H1 (cell line): Measurements from ENCODE around the gene PEX3. TPM values are rescaled to one million over a fixed set of nuclear protein-coding genes. Genes with fewer than 3 reads are reported as not detected.

Source experiments
- CTCF ChIA-PET: fragments of 300-600 bp; sonication (Branson Sonifier 250); formaldehyde crosslinking; loops from one replicate; lab custom pipeline; 2021; ENCODE audit not compliant: partially characterized antibody; lab: Charles Lee
- POLR2A ChIA-PET: fragments of 300-600 bp; sonication (Branson Sonifier 250); formaldehyde crosslinking; loops from one replicate; lab custom pipeline; 2021; ENCODE audit warnings: inconsistent platforms; ENCODE audit not compliant: partially characterized antibody; lab: Charles Lee
- DNase-seq, 2 experiments: peaks; one replicate each; pipeline versions ENCODE4 v3.0.0 to v3.0.0-alpha.2; 2010 to 2022; ENCODE audit warnings: low spot score in 2 of 2, low read depth in 1 of 2, mixed read lengths in 1 of 2
- FAIRE-seq: peaks from 2 replicates; lab custom pipeline; 2011; peaks lifted over from hg19 to GRCh38; lab: Jason Lieb, UNC
- H2AFZ ChIP-seq: 2 replicates; pipeline ENCODE4 v1.8.1; 2012; ENCODE audit warnings: low read length, inconsistent platforms
- H2AK5ac ChIP-seq: 2 replicates; pipeline ENCODE4 v1.6.1; 2013; ENCODE audit warnings: low read depth, low read length
- H2BK120ac ChIP-seq: replicated peaks from 2 replicates; pipeline ENCODE3; 2013; ENCODE audit warnings: low read depth, low read length, inconsistent platforms
- H2BK12ac ChIP-seq: 2 replicates; pipeline ENCODE4 v1.6.1; 2013; ENCODE audit warnings: low read depth, low read length
- H2BK15ac ChIP-seq: 2 replicates; pipeline ENCODE4 v1.6.1; 2013; ENCODE audit warnings: low read length
- H2BK20ac ChIP-seq: 2 replicates; pipeline ENCODE4 v1.6.1; 2013; ENCODE audit warnings: low read length
- H2BK5ac ChIP-seq: 2 replicates; pipeline ENCODE4 v1.6.1; 2013; ENCODE audit warnings: low read depth, low read length
- H3K14ac ChIP-seq: 2 replicates; pipeline ENCODE4 v1.6.1; 2013; ENCODE audit warnings: inconsistent platforms; ENCODE audit not compliant: insufficient read length
- H3K18ac ChIP-seq: 2 replicates; pipeline ENCODE4 v1.6.1; 2013; ENCODE audit warnings: low read length; ENCODE audit errors: extremely low read depth
- H3K23ac ChIP-seq: 2 replicates; pipeline ENCODE4 v1.6.1; 2013; ENCODE audit warnings: inconsistent platforms; ENCODE audit not compliant: insufficient read length
- H3K23me2 ChIP-seq: 2 replicates; pipeline ENCODE4 v1.6.1; 2013; ENCODE audit warnings: low read depth, low read length
- H3K27ac ChIP-seq: 2 replicates; pipeline ENCODE4 v1.6.1; 2011; ENCODE audit warnings: low read depth, low read length, inconsistent platforms
- H3K27me3 ChIP-seq, 4 experiments: replicated peaks in 1 of 4; 1 replicate in 1 of 4; 2 replicates in 3 of 4; pipeline versions ENCODE4 v1.6.1 to v1.8.1; 2011 to 2013; ENCODE audit warnings: low read length in 3 of 4, mild to moderate bottlenecking in 3 of 4, inconsistent platforms in 2 of 4, mixed read lengths in 2 of 4, moderate library complexity in 1 of 4; ENCODE audit not compliant: control insufficient read depth in 3 of 4, insufficient read depth in 3 of 4; ENCODE audit errors: extremely low read depth in 1 of 4
- H3K36me3 ChIP-seq, 4 experiments: 2 replicates each; pipeline versions ENCODE4 v1.6.1 to v1.8.1; 2011 to 2013; ENCODE audit warnings: mild to moderate bottlenecking in 4 of 4, low read length in 3 of 4, moderate library complexity in 2 of 4, control low read depth in 1 of 4, inconsistent platforms in 1 of 4; ENCODE audit not compliant: insufficient read depth in 4 of 4, control insufficient read depth in 2 of 4
- H3K4ac ChIP-seq: replicated peaks from 2 replicates; pipeline ENCODE3; 2013; ENCODE audit warnings: low read length, low read depth, mixed read lengths, inconsistent platforms; ENCODE audit not compliant: insufficient read length
- H3K4me1 ChIP-seq, 4 experiments: replicated peaks in 1 of 4; 1 replicate in 1 of 4; 2 replicates in 3 of 4; pipeline versions ENCODE4 v1.6.1 to v1.8.1; 2011 to 2013; ENCODE audit warnings: low read length in 3 of 4, inconsistent platforms in 2 of 4, mixed read lengths in 1 of 4; ENCODE audit not compliant: insufficient read depth in 4 of 4, control insufficient read depth in 3 of 4
- H3K4me2 ChIP-seq, 2 experiments: 2 replicates each; pipeline versions ENCODE4 v1.6.1 to v1.8.1; 2011 to 2013; ENCODE audit warnings: low read depth in 2 of 2, low read length in 2 of 2, control low read depth in 1 of 2, inconsistent platforms in 1 of 2, mild to moderate bottlenecking in 1 of 2; ENCODE audit not compliant: insufficient read depth in 1 of 2
- H3K4me3 ChIP-seq, 4 experiments: fragments of 200-600, 300-600 bp in 1 of 4; sonication (generic), shearing (Covaris generic), sonication (Bioruptor Twin) in 1 of 4; 2 replicates each; pipeline versions ENCODE4 v1.5.1 to v1.8.1; 2011 to 2016; ENCODE audit warnings: low read length in 4 of 4, low read depth in 3 of 4, control low read depth in 2 of 4, inconsistent platforms in 2 of 4, mild to moderate bottlenecking in 2 of 4, mixed read lengths in 1 of 4, moderate library complexity in 1 of 4; ENCODE audit not compliant: insufficient read depth in 2 of 4; ENCODE audit errors: extremely low read depth in 1 of 4
- H3K56ac ChIP-seq: replicated peaks from 2 replicates; pipeline ENCODE3; 2013; ENCODE audit warnings: low read depth, mild to moderate bottlenecking, mixed read lengths, low read length, inconsistent platforms; ENCODE audit not compliant: insufficient read length
- H3K79me1 ChIP-seq: 2 replicates; pipeline ENCODE4 v1.6.1; 2013; ENCODE audit warnings: low read depth, low read length, control low read depth
- H3K79me2 ChIP-seq, 2 experiments: 2 replicates each; pipeline versions ENCODE4 v1.6.1 to v1.8.1; 2012 to 2013; ENCODE audit warnings: low read length in 2 of 2, mild to moderate bottlenecking in 2 of 2, inconsistent platforms in 1 of 2; ENCODE audit not compliant: insufficient read depth in 2 of 2, control insufficient read depth in 1 of 2
- H3K9ac ChIP-seq, 4 experiments: replicated peaks in 1 of 4; 1 replicate in 1 of 4; 2 replicates in 3 of 4; pipeline versions ENCODE4 v1.6.1 to v1.8.1; 2011 to 2013; ENCODE audit warnings: low read depth in 3 of 4, low read length in 3 of 4, control low read depth in 2 of 4, mild to moderate bottlenecking in 2 of 4, moderate library complexity in 2 of 4, inconsistent platforms in 1 of 4; ENCODE audit errors: extremely low read depth in 1 of 4
- H3K9me3 ChIP-seq, 2 experiments: 2 replicates each; pipeline versions ENCODE4 v1.6.1 to v1.8.1; 2012 to 2013; ENCODE audit warnings: mild to moderate bottlenecking in 2 of 2, moderate library complexity in 2 of 2, control low read depth in 1 of 2, inconsistent platforms in 1 of 2, low read depth in 1 of 2, low read length in 1 of 2, mixed read lengths in 1 of 2; ENCODE audit not compliant: insufficient read depth in 2 of 2
- H4K20me1 ChIP-seq, 2 experiments: replicated peaks in 1 of 2; 2 replicates each; pipeline versions ENCODE3 to v1.8.1; 2011 to 2013; ENCODE audit warnings: inconsistent platforms in 2 of 2, low read length in 2 of 2, mild to moderate bottlenecking in 1 of 2; ENCODE audit not compliant: insufficient read depth in 2 of 2, control insufficient read depth in 1 of 2
- H4K5ac ChIP-seq: 2 replicates; pipeline ENCODE4 v1.6.1; 2013; ENCODE audit warnings: low read length, low read depth, mixed read lengths, inconsistent platforms; ENCODE audit not compliant: insufficient read length
- H4K8ac ChIP-seq: 2 replicates; pipeline ENCODE4 v1.8.0; 2013; ENCODE audit warnings: mild to moderate bottlenecking, moderate library complexity, low read length, inconsistent platforms; ENCODE audit not compliant: insufficient read depth; ENCODE audit errors: extremely low read depth
- H4K91ac ChIP-seq: replicated peaks from 2 replicates; pipeline ENCODE3; 2013; ENCODE audit warnings: low read length, mixed read lengths, inconsistent platforms; ENCODE audit not compliant: insufficient read length
- EZH2 ChIP-seq: fragments of 200-600 bp; sonication (generic); IDR thresholded peaks from 2 replicates; pipeline ENCODE4 v1.7.1; 2012; ENCODE audit warnings: low read depth, mild to moderate bottlenecking, moderate library complexity, low read length, inconsistent platforms; ENCODE audit not compliant: severe bottlenecking
- HDAC2 ChIP-seq, 2 experiments: fragments of 300-600 bp in 1 of 2; sonication (generic) in 1 of 2; IDR thresholded peaks; 2 replicates each; pipeline ENCODE4 v1.6.1; 2011 to 2012; ENCODE audit warnings: low read depth in 2 of 2, low read length in 2 of 2, mild to moderate bottlenecking in 2 of 2, moderate library complexity in 2 of 2, borderline replicate concordance in 1 of 2, inconsistent platforms in 1 of 2
- HDAC6 ChIP-seq: IDR thresholded peaks from one replicate; pipeline ENCODE4 v1.7.1; 2012; ENCODE audit warnings: low read depth, mild to moderate bottlenecking, inconsistent platforms, low read length, moderate library complexity
- KDM4A ChIP-seq: IDR thresholded peaks from one replicate; pipeline ENCODE4 v1.7.1; 2012; ENCODE audit warnings: low read depth, mild to moderate bottlenecking, moderate library complexity, low read length, inconsistent platforms; ENCODE audit not compliant: severe bottlenecking
- POLR2A ChIP-seq, 2 experiments: IDR thresholded peaks; 1 replicate in 1 of 2; 2 replicates in 1 of 2; pipeline ENCODE4 v1.6.1; 2011; ENCODE audit warnings: low read depth in 2 of 2, low read length in 2 of 2, mild to moderate bottlenecking in 2 of 2; ENCODE audit errors: control extremely low read depth in 1 of 2
- POLR2AphosphoS5 ChIP-seq: IDR thresholded peaks from 2 replicates; pipeline ENCODE4 v1.6.1; 2011; ENCODE audit warnings: low read depth, low read length
- WGBS, 2 experiments: shearing (Covaris generic) in 1 of 2; methylation state at CpG; one replicate each; pipeline versions ENCODE4 v1.1.6 to v1.1.7; 2013 to 2015; ENCODE audit warnings: low lambda C conversion rate in 2 of 2, mixed read lengths in 2 of 2, inconsistent platforms in 1 of 2, low coverage in 1 of 2, missing lambda C conversion rate in 1 of 2; ENCODE audit not compliant: insufficient replicate concordance in 2 of 2, insufficient coverage in 1 of 2, insufficient read length in 1 of 2; ENCODE audit errors: extremely low coverage in 1 of 2, missing lambda C conversion rate in 1 of 2; 5-methylcytosine and 5-hydroxymethylcytosine counted together
- polyA plus RNA-seq, 7 experiments: library from polyadenylated mRNA; depleted of rRNA in 3 of 7; stranded (reverse) in 5 of 7; unstranded in 2 of 7; fragments of >200 nt in 5 of 7; fragments of 200-250 nt in 2 of 7; gene quantifications; 1 replicate in 5 of 7; 2 replicates in 1 of 7; 4 replicates in 1 of 7; pipeline versions ENCODE4 v1.2.1 to v1.2.3, GENCODE V29; 2011 to 2013; ENCODE audit warnings: missing spikeins in 2 of 7, mixed read lengths in 2 of 7
- total RNA-seq: library from RNA; stranded (reverse); fragmentation: NEBNext Ultra II Directional; extraction: Animal tissue kit (Norgen Biotek cat#: 25700); gene quantifications from 2 replicates; pipeline ENCODE4 v1.2.1, GENCODE V29; 2021
- TF ChIP-seq, protein P1 (sequence below), 3 experiments: IDR thresholded peaks; 1 replicate in 2 of 3; 2 replicates in 1 of 3; pipeline versions ENCODE4 v1.5.1 to v1.6.1; 2011; ENCODE audit warnings: low read length in 3 of 3, mild to moderate bottlenecking in 3 of 3, inconsistent platforms in 2 of 3, low read depth in 1 of 3, moderate library complexity in 1 of 3; ENCODE audit not compliant: insufficient read depth in 1 of 3; ENCODE audit errors: control extremely low read depth in 1 of 3
- TF ChIP-seq, protein P2 (sequence below): IDR thresholded peaks from 2 replicates; pipeline ENCODE4 v1.6.1; 2012; ENCODE audit warnings: inconsistent platforms

The PEX3 gene
- total and polyA plus RNA-seq, 2 of the 8 experiments (the other 6 are each of a cell fraction or from before 2014, with no cell fraction given), result 8.0 to 16.8 TPM

- DNase-seq (no peak), FAIRE-seq (no peak)
- Histone ChIP-seq H3K9ac (no peak overlapping the region), H3K79me1 (peaks cover 2% of the 10 kb centered on the region; the same call in 1 of the 2 replicates), H3K23ac (no peak overlapping the region), H3K4me2 (no peak overlapping the region), H2BK15ac (no peak overlapping the region), H2AFZ (no peak overlapping the region), H3K9me3 (no peaks in the 10 kb centered on the region), H4K91ac (no peak overlapping the region), H3K36me3 (peaks cover 0 to 14% (median 8%) of the 10 kb centered on the region in 4 experiments; a peak in 5 of 8 replicates), H3K4me1 (no peaks in the 10 kb centered on the region), H3K23me2 (no peaks in the 10 kb centered on the region), H3K4ac (no peak overlapping the region), H2BK5ac (no peak overlapping the region), H3K27me3 (peaks cover 0 to 1% (median 0%) of the 10 kb centered on the region in 4 experiments; a peak in 1 of 7 replicates), H2BK12ac (no peak overlapping the region), H2BK120ac (no peak overlapping the region), H3K14ac (no peak overlapping the region), H3K79me2 (0 out of 4 replicates have a peak, but pooled peaks cover 0 to 8% of the 10 kb centered on the region in 2 experiments), H3K56ac (no peak overlapping the region), H2BK20ac (no peak overlapping the region), H3K4me3 (no peak overlapping the region), H4K20me1 (no peaks in the 10 kb centered on the region), H3K18ac (no peak overlapping the region), H4K8ac (no peak overlapping the region), H4K5ac (no peak overlapping the region), H3K27ac (no peak overlapping the region), H2AK5ac (no peak overlapping the region)
- ChIA-PET POLR2A (no interaction called here), CTCF (interaction anchor here (0.6 to 2.1 kb wide), 5 partner anchors 10 to 1625 kb away, joined by 3 to 11 read pairs (median 3); no protein-coding TSS in a partner anchor)
- WGBS, 2 experiments, result 87% methylated on average over 8 of the region's 8 CpGs; no CpG with 5 or more reads in 1 of the 2 experiments
- no peak for TF ChIP-seq HDAC6
- no peak for TF ChIP-seq KDM4A
- TF ChIP-seq, protein P1, sequence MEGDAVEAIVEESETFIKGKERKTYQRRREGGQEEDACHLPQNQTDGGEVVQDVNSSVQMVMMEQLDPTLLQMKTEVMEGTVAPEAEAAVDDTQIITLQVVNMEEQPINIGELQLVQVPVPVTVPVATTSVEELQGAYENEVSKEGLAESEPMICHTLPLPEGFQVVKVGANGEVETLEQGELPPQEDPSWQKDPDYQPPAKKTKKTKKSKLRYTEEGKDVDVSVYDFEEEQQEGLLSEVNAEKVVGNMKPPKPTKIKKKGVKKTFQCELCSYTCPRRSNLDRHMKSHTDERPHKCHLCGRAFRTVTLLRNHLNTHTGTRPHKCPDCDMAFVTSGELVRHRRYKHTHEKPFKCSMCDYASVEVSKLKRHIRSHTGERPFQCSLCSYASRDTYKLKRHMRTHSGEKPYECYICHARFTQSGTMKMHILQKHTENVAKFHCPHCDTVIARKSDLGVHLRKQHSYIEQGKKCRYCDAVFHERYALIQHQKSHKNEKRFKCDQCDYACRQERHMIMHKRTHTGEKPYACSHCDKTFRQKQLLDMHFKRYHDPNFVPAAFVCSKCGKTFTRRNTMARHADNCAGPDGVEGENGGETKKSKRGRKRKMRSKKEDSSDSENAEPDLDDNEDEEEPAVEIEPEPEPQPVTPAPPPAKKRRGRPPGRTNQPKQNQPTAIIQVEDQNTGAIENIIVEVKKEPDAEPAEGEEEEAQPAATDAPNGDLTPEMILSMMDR (IDR thresholded peaks at IDR 0.05; ENCODE audit: control extremely low read depth in 1 of 3, insufficient read depth in 1 of 3, low read depth in 1 of 3, low read length in 3 of 3), result no peak
- no peak for TF ChIP-seq HDAC2 (IDR thresholded peaks at IDR 0.05; ENCODE audit: borderline replicate concordance in 1 of 2, low read depth in 2 of 2, low read length in 2 of 2)
- no peak for TF ChIP-seq EZH2
- no peak for TF ChIP-seq POLR2AphosphoS5
- TF ChIP-seq, protein P2, sequence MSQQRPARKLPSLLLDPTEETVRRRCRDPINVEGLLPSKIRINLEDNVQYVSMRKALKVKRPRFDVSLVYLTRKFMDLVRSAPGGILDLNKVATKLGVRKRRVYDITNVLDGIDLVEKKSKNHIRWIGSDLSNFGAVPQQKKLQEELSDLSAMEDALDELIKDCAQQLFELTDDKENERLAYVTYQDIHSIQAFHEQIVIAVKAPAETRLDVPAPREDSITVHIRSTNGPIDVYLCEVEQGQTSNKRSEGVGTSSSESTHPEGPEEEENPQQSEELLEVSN, result no peak
- no peak for TF ChIP-seq POLR2A (IDR thresholded peaks at IDR 0.05; ENCODE audit: control extremely low read depth in 1 of 2, low read depth in 2 of 2, low read length in 2 of 2)
These were observed 8.7 kb upstream of the PEX3 start for GRCh38 chr6:143441680-143442545.
